Left ventricle myocardium inferior (tissue), 1 donor: ENCODE data around the gene GAS7. TPM values are rescaled to one million over a fixed set of nuclear protein-coding genes. Genes with fewer than 3 reads are reported as not detected.

Experiments
- DNase-seq: peaks from one replicate; pipeline ENCODE4 v3.0.0-alpha.2; 2020
- H3K27ac ChIP-seq: fragments of 200-600 bp; replicated peaks from 2 replicates; pipeline ENCODE4 v1.8.0; 2021
- H3K27me3 ChIP-seq: fragments of 200-600 bp; 2 replicates; pipeline ENCODE4 v1.8.0; 2021; ENCODE audit warnings: low read depth
- H3K36me3 ChIP-seq: fragments of 200-600 bp; 2 replicates; pipeline ENCODE4 v1.8.0; 2021
- H3K4me1 ChIP-seq: fragments of 200-600 bp; 2 replicates; pipeline ENCODE4 v1.8.0; 2021
- H3K4me3 ChIP-seq: fragments of 200-600 bp; 2 replicates; pipeline ENCODE4 v1.8.0; 2021; ENCODE audit warnings: mild to moderate bottlenecking, moderate library complexity
- H3K9me3 ChIP-seq: fragments of 200-600 bp; replicated peaks from 2 replicates; pipeline ENCODE4 v1.8.0; 2021
- CTCF ChIP-seq: fragments of 200-600 bp; IDR thresholded peaks from 2 replicates; pipeline ENCODE4 v1.8.0; 2021; ENCODE audit warnings: antibody characterized with exemption, mild to moderate bottlenecking, borderline replicate concordance
- intact Hi-C: fragments of 100-400 bp; cut with micrococcal nuclease; formaldehyde crosslinking; loops from one replicate; pipeline ENCODE4 v1.11.0; 2022
- total RNA-seq: library from RNA; stranded (reverse); fragmentation: NEBNext Ultra II Directional; extraction: Animal tissue kit (Norgen Biotek cat#: 25700); gene quantifications from one replicate; pipeline ENCODE4 v1.2.1, GENCODE V29; 2021
- donor health status: DM: no; HTN: yes; CAD: no; lungs with severe emphysema.

Gene GAS7
- total RNA-seq, 1 donor from 2014 or later, result 87.6 TPM

- Histone ChIP-seq H3K27ac (peak overlapping the region; percentile 94), H3K4me1 (peaks cover 98% of the 10 kb centered on the region), H3K27me3 (no peaks in the 10 kb centered on the region), H3K9me3 (no peaks in the 10 kb centered on the region), H3K4me3 (no peak overlapping the region), H3K36me3 (no peaks in the 10 kb centered on the region)
- no peak for TF ChIP-seq CTCF
- intact Hi-C loops, result no loop called here
- DNase-seq, result no peak
Measured at GRCh38 chr17:10116753-10117420, 81.5 kb downstream of the GAS7 start.

GRCh38 chr17:10116267-10116666, 82.1 kb downstream of the GAS7 start:
- no peak overlapping the region for H3K4me3 ChIP-seq
- TF ChIP-seq CTCF, result no peak
- H3K4me1 ChIP-seq, result peaks cover 96% of the 10 kb centered on the region
- no peaks in the 10 kb centered on the region for H3K27me3 ChIP-seq
- H3K36me3 ChIP-seq, result no peaks in the 10 kb centered on the region
- intact Hi-C loops, result no loop called here
- DNase-seq, result no peak
- H3K27ac ChIP-seq, result peak overlapping the region; percentile 94
- no peaks in the 10 kb centered on the region for H3K9me3 ChIP-seq

- Histone ChIP-seq H3K27ac (peak overlapping the region; percentile 94), H3K4me3 (peak overlapping the region; percentile 50), H3K9me3 (no peaks in the 10 kb centered on the region), H3K4me1 (peaks cover 89% of the 10 kb centered on the region), H3K36me3 (no peaks in the 10 kb centered on the region), H3K27me3 (no peaks in the 10 kb centered on the region)
- intact Hi-C loops, result no loop called here
- TF ChIP-seq CTCF, result no peak
- DNase-seq, result no peak
Measured at GRCh38 chr17:10115536-10115932, 82.9 kb downstream of the GAS7 start.

GRCh38 chr17:10114931-10115535, 83.4 kb downstream of the GAS7 start:
- TF ChIP-seq CTCF, result no peak
- intact Hi-C loops, result no loop called here
- no peaks in the 10 kb centered on the region for H3K27me3 ChIP-seq
- peaks cover 86% of the 10 kb centered on the region for H3K4me1 ChIP-seq
- peak; percentile 94 for DNase-seq
- peak overlapping the region; percentile 94 for H3K27ac ChIP-seq
- no peaks in the 10 kb centered on the region for H3K36me3 ChIP-seq
- peak overlapping the region; percentile 50 for H3K4me3 ChIP-seq
- H3K9me3 ChIP-seq, result no peaks in the 10 kb centered on the region

GRCh38 chr17:10112962-10113361, 85.4 kb downstream of the GAS7 start:
- Histone ChIP-seq H3K9me3 (no peaks in the 10 kb centered on the region), H3K27me3 (no peaks in the 10 kb centered on the region), H3K27ac (peak overlapping the region; percentile 94), H3K36me3 (no peaks in the 10 kb centered on the region), H3K4me3 (no peak overlapping the region), H3K4me1 (peaks cover 80% of the 10 kb centered on the region)
- intact Hi-C loops, result no loop called here
- DNase-seq, result no peak
- no peak for TF ChIP-seq CTCF
